AG08396 (cell line): ENCODE data around the gene GRIK1.
"Not testable (repeated sequence)": the region's sequence is repeated elsewhere in the genome, so short reads cannot be mapped to it uniquely, and the experiment has no call there.

Source experiments
- DNase-seq: peaks from one replicate; pipeline ENCODE4 v3.0.0; 2012; ENCODE audit warnings: low spot score, mixed read lengths

The GRIK1 gene

GRCh38 chr21:29606613-29607012 is 333.2 kb downstream of the GRIK1 start:
- no peak for DNase-seq

- DNase-seq: not testable (repeated sequence)
Observed at GRCh38 chr21:29605219-29605618, 334.6 kb downstream of the GRIK1 start.

GRCh38 chr21:29604076-29604475 is 335.7 kb downstream of the GRIK1 start:
- no peak for DNase-seq

GRCh38 chr21:29601047-29601446 is 338.7 kb downstream of the GRIK1 start:
- DNase-seq: no peak

- DNase-seq: no peak
Observed at GRCh38 chr21:29586696-29587095, 353.1 kb downstream of the GRIK1 start.

GRCh38 chr21:29585462-29585861 is 354.3 kb downstream of the GRIK1 start:
- DNase-seq: no peak

- DNase-seq: no peak
Observed at GRCh38 chr21:29583424-29583924, 356.3 kb downstream of the GRIK1 start.

- no peak for DNase-seq
Observed at GRCh38 chr21:29582855-29583254, 356.9 kb downstream of the GRIK1 start.

GRCh38 chr21:29581393-29581792 is 358.4 kb downstream of the GRIK1 start:
- no peak for DNase-seq

- no peak for DNase-seq
Observed at GRCh38 chr21:29580732-29581285, 359.0 kb downstream of the GRIK1 start.

GRCh38 chr21:29578306-29578705 is 361.5 kb downstream of the GRIK1 start:
- DNase-seq: no peak

- no peak for DNase-seq
Observed at GRCh38 chr21:29571949-29572348, 367.8 kb downstream of the GRIK1 start.

GRCh38 chr21:29568020-29568697 is 371.6 kb downstream of the GRIK1 start:
- DNase-seq: no peak

GRCh38 chr21:29557931-29558725 is 381.7 kb downstream of the GRIK1 start:
- DNase-seq: no peak

- DNase-seq: no peak
Observed at GRCh38 chr21:29557200-29557599, 382.6 kb downstream of the GRIK1 start.

- no peak for DNase-seq
Observed at GRCh38 chr21:29555601-29556000, 384.2 kb downstream of the GRIK1 start.

GRCh38 chr21:29550205-29550604 is 389.6 kb downstream of the GRIK1 start:
- DNase-seq: no peak

GRCh38 chr21:29549614-29550013 is 390.2 kb downstream of the GRIK1 start:
- no peak for DNase-seq

- DNase-seq: no peak
Observed at GRCh38 chr21:29547998-29548397, 391.8 kb downstream of the GRIK1 start.

GRCh38 chr21:29546071-29546470 is 393.7 kb downstream of the GRIK1 start:
- no peak for DNase-seq

- DNase-seq: no peak
Observed at GRCh38 chr21:29540289-29540688, 399.5 kb downstream of the GRIK1 start.

GRCh38 chr21:29538115-29538514 is 401.7 kb downstream of the GRIK1 start:
- DNase-seq: no peak

GRCh38 chr21:29534448-29534847 is 405.3 kb downstream of the GRIK1 start:
- DNase-seq: no peak
